ENCODE data around the gene MRNIP.

- TF ChIP-seq CTCF (optimal IDR thresholded peaks at IDR 0.05 in 1 of 3, IDR thresholded peaks at IDR 0.05 in 1 of 3, conservative IDR thresholded peaks at IDR 0.05 in 1 of 3; ENCODE audit: extremely low read depth in 1 of 3, insufficient read depth in 2 of 3, low read length in 3 of 3) (no peak), EZH2 (IDR thresholded peaks at IDR 0.05; ENCODE audit: low read length) (no peak)
These were observed 60.9 kb downstream of the MRNIP start for GRCh38 chr5:179797741-179798140.
